Fibroblast of skin of right biceps (primary cell): ENCODE data around the gene PAPPA2.
A peak's percentile ranks its signal among the peaks of the same experiment; 100 is the strongest.
"Not testable (repeated sequence)": the region's sequence is repeated elsewhere in the genome, so short reads cannot be mapped to it uniquely, and the experiment has no call there.

Experiments used
- DNase-seq: peaks from one replicate; pipeline ENCODE4 v3.0.0-alpha.2; 2013

Gene PAPPA2

GRCh38 chr1:176462674-176463378 is at the start of gene PAPPA2:
Gene PAPPA2, plus strand, starts transcription at chr1:176463175. Its CDS starts 93,148 bp downstream, at chr1:176556323.
- DNase-seq, result no peak

GRCh38 chr1:176416777-176417176 is 46.2 kb upstream of the PAPPA2 start:
- no peak for DNase-seq

- DNase-seq, result not testable (repeated sequence)
Observed at GRCh38 chr1:176419608-176420007, 43.4 kb upstream of the PAPPA2 start.

- DNase-seq, result no peak
Observed at GRCh38 chr1:176434234-176434633, 28.7 kb upstream of the PAPPA2 start.

- no peak for DNase-seq
Observed at GRCh38 chr1:176436251-176436650, 26.7 kb upstream of the PAPPA2 start.

GRCh38 chr1:176440176-176440575 is 22.8 kb upstream of the PAPPA2 start:
- DNase-seq, result no peak

GRCh38 chr1:176444286-176444685 is 18.7 kb upstream of the PAPPA2 start:
- no peak for DNase-seq

GRCh38 chr1:176445402-176445801 is 17.6 kb upstream of the PAPPA2 start:
- DNase-seq, result no peak

- no peak for DNase-seq
Observed at GRCh38 chr1:176448340-176448739, 14.6 kb upstream of the PAPPA2 start.

GRCh38 chr1:176450526-176450925 is 12.4 kb upstream of the PAPPA2 start:
- peak; percentile 27 for DNase-seq

GRCh38 chr1:176451741-176452140 is 11.2 kb upstream of the PAPPA2 start:
- not testable (repeated sequence) for DNase-seq

GRCh38 chr1:176456795-176457194 is 6.2 kb upstream of the PAPPA2 start:
- no peak for DNase-seq

GRCh38 chr1:176460544-176461336 is 2.2 kb upstream of the PAPPA2 start:
- no peak for DNase-seq

GRCh38 chr1:176461576-176461975 is 1.4 kb upstream of the PAPPA2 start:
- no peak for DNase-seq

- DNase-seq, result peak; percentile 2
Observed at GRCh38 chr1:176466514-176466913, 3.5 kb downstream of the PAPPA2 start.

GRCh38 chr1:176469450-176470010 is 6.6 kb downstream of the PAPPA2 start:
- peak; percentile 70 for DNase-seq

- no peak for DNase-seq
Observed at GRCh38 chr1:176471338-176472121, 8.6 kb downstream of the PAPPA2 start.

GRCh38 chr1:176479971-176480370 is 17.0 kb downstream of the PAPPA2 start:
- no peak for DNase-seq

GRCh38 chr1:176480750-176481149 is 17.8 kb downstream of the PAPPA2 start:
- no peak for DNase-seq

GRCh38 chr1:176485083-176485482 is 22.1 kb downstream of the PAPPA2 start:
- no peak for DNase-seq

GRCh38 chr1:176494436-176494835 is 31.5 kb downstream of the PAPPA2 start:
- DNase-seq, result no peak

- no peak for DNase-seq
Observed at GRCh38 chr1:176499671-176500070, 36.7 kb downstream of the PAPPA2 start.

- peak; percentile 16 for DNase-seq
Observed at GRCh38 chr1:176501599-176501998, 38.6 kb downstream of the PAPPA2 start.
